SH-SY5Y (cell line): Measurements from ENCODE around the gene FAIM2.

ENCODE experiments used
- GATA2 ChIP-seq: IDR thresholded peaks from 2 replicates; pipeline ENCODE4 v1.6.1; 2011; ENCODE audit warnings: mild to moderate bottlenecking, low read depth, low read length
- GATA3 ChIP-seq: IDR thresholded peaks from 2 replicates; pipeline ENCODE4 v1.6.1; 2011; ENCODE audit warnings: low read depth, mild to moderate bottlenecking, low read length, moderate library complexity

- TF ChIP-seq GATA2: no peak
- TF ChIP-seq GATA3: no peak
Measured at GRCh38 chr12:49866859-49867569, 36.7 kb downstream of the FAIM2 start.
